Measurements from ENCODE around the gene LHFPL3. TPM values are rescaled to one million over a fixed set of nuclear protein-coding genes. Genes with fewer than 3 reads are reported as not detected.

LHFPL3 gene
- total RNA-seq, 1 experiment from 2014 or later: not detected

- no peaks in the 10 kb centered on the region for H3K9me3 ChIP-seq (ENCODE audit: control insufficient read depth in 1 of 2, insufficient read depth in 1 of 2, low read depth in 1 of 2, low read length in 2 of 2)
- ChIA-PET RAD21 (ENCODE audit: low non-redundant PET in 1 of 2, low total read pairs in 2 of 2, uncharacterized antibody in 2 of 2, unreplicated experiment in 2 of 2) (no interaction called here), POLR2A (no interaction called here), CTCF (no interaction called here)
- intact Hi-C loops (cut with micrococcal nuclease): no loop called here
- H3K27me3 ChIP-seq (ENCODE audit: insufficient read depth, low read length): peaks cover 80% of the 10 kb centered on the region
- no peak for TF ChIP-seq SIN3A (IDR thresholded peaks at IDR 0.05; ENCODE audit: low read depth)
- TF ChIP-seq FOSL1 (IDR thresholded peaks at IDR 0.05; ENCODE audit: low read depth): no peak
- TF ChIP-seq SRF (IDR thresholded peaks at IDR 0.05; ENCODE audit: low read depth): no peak
- TF ChIP-seq CBX3 (IDR thresholded peaks at IDR 0.05; ENCODE audit: low read depth): no peak
- TF ChIP-seq, protein P1, sequence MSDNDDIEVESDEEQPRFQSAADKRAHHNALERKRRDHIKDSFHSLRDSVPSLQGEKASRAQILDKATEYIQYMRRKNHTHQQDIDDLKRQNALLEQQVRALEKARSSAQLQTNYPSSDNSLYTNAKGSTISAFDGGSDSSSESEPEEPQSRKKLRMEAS (IDR thresholded peaks at IDR 0.05): no peak
- no peaks in the 10 kb centered on the region for H4K20me1 ChIP-seq (ENCODE audit: insufficient read depth)
- no peak overlapping the region for H3K4me3 ChIP-seq (replicated peaks in 1 of 2; ENCODE audit: low read depth in 1 of 2, low read length in 2 of 2)
- no peak overlapping the region for H3K4me2 ChIP-seq (ENCODE audit: low read length)
- no peaks in the 10 kb centered on the region for H3K9me2 ChIP-seq (ENCODE audit: insufficient read depth)
- H2AFZ ChIP-seq (ENCODE audit: low read depth, low read length, poor library complexity, severe bottlenecking): no peak overlapping the region
- H3K36me3 ChIP-seq (ENCODE audit: control insufficient read depth in 1 of 2, insufficient read depth in 2 of 2, low read length in 2 of 2): no peaks in the 10 kb centered on the region
- no peaks in the 10 kb centered on the region for H3K4me1 ChIP-seq (ENCODE audit: control insufficient read depth in 1 of 2, insufficient read depth in 2 of 2, low read length in 2 of 2)
- no peak overlapping the region for H3K27ac ChIP-seq (ENCODE audit: low read depth, low read length)
- H3K79me2 ChIP-seq (ENCODE audit: insufficient read depth, low read length): no peaks in the 10 kb centered on the region
- no peak for DNase-seq (ENCODE audit: low read depth, low spot score)
- ATAC-seq: no peak
- H3K9ac ChIP-seq (ENCODE audit: low read length): no peak overlapping the region
- no TSS peak for BruUV-seq (replicated peaks)
These were observed 471.9 kb downstream of the LHFPL3 start for GRCh38 chr7:104800307-104800706.

GRCh38 chr7:104801022-104801421 is 472.6 kb downstream of the LHFPL3 start:
- Histone ChIP-seq H3K27me3 (ENCODE audit: insufficient read depth, low read length) (peaks cover 80% of the 10 kb centered on the region), H3K9me2 (ENCODE audit: insufficient read depth) (no peaks in the 10 kb centered on the region), H2AFZ (ENCODE audit: low read depth, low read length, poor library complexity, severe bottlenecking) (no peak overlapping the region), H3K4me3 (replicated peaks in 1 of 2; ENCODE audit: low read depth in 1 of 2, low read length in 2 of 2) (no peak overlapping the region), H4K20me1 (ENCODE audit: insufficient read depth) (no peaks in the 10 kb centered on the region), H3K36me3 (ENCODE audit: control insufficient read depth in 1 of 2, insufficient read depth in 2 of 2, low read length in 2 of 2) (no peaks in the 10 kb centered on the region), H3K79me2 (ENCODE audit: insufficient read depth, low read length) (no peaks in the 10 kb centered on the region), H3K27ac (ENCODE audit: low read depth, low read length) (no peak overlapping the region), H3K4me2 (ENCODE audit: low read length) (no peak overlapping the region), H3K9me3 (ENCODE audit: control insufficient read depth in 1 of 2, insufficient read depth in 1 of 2, low read depth in 1 of 2, low read length in 2 of 2) (no peaks in the 10 kb centered on the region), H3K9ac (ENCODE audit: low read length) (no peak overlapping the region), H3K4me1 (ENCODE audit: control insufficient read depth in 1 of 2, insufficient read depth in 2 of 2, low read length in 2 of 2) (no peaks in the 10 kb centered on the region)
- no peak for DNase-seq (ENCODE audit: low read depth, low spot score)
- intact Hi-C loops (cut with micrococcal nuclease): no loop called here
- TF ChIP-seq JUND (IDR thresholded peaks at IDR 0.05) (no peak), ZFX (IDR thresholded peaks at IDR 0.05) (no peak), POLR2A (IDR thresholded peaks at IDR 0.05; ENCODE audit: borderline replicate concordance, extremely low read depth, insufficient read depth, insufficient read length) (no peak), ATF3 (IDR thresholded peaks at IDR 0.05) (no peak), POLR2AphosphoS5 (IDR thresholded peaks at IDR 0.05; ENCODE audit: low read depth, low read length) (no peak), SIN3A (IDR thresholded peaks at IDR 0.05; ENCODE audit: low read depth) (no peak), CTCF (IDR thresholded peaks at IDR 0.05 in 2 of 3, conservative IDR thresholded peaks at IDR 0.05 in 1 of 3; ENCODE audit: borderline replicate concordance in 1 of 3, insufficient read depth in 1 of 3, low read depth in 2 of 3, low read length in 2 of 3) (no peak), SRF (IDR thresholded peaks at IDR 0.05; ENCODE audit: low read depth) (no peak), ZNF274 (IDR thresholded peaks at IDR 0.05; ENCODE audit: low read depth, low read length) (no peak), RAD21 (IDR thresholded peaks at IDR 0.05; ENCODE audit: low read depth) (no peak), CEBPB (IDR thresholded peaks at IDR 0.05; ENCODE audit: low read depth) (no peak), ELF1 (IDR thresholded peaks at IDR 0.05; ENCODE audit: borderline replicate concordance, low read depth) (no peak), EGR1 (IDR thresholded peaks at IDR 0.05; ENCODE audit: low read depth) (no peak)
- TF ChIP-seq, protein P2, sequence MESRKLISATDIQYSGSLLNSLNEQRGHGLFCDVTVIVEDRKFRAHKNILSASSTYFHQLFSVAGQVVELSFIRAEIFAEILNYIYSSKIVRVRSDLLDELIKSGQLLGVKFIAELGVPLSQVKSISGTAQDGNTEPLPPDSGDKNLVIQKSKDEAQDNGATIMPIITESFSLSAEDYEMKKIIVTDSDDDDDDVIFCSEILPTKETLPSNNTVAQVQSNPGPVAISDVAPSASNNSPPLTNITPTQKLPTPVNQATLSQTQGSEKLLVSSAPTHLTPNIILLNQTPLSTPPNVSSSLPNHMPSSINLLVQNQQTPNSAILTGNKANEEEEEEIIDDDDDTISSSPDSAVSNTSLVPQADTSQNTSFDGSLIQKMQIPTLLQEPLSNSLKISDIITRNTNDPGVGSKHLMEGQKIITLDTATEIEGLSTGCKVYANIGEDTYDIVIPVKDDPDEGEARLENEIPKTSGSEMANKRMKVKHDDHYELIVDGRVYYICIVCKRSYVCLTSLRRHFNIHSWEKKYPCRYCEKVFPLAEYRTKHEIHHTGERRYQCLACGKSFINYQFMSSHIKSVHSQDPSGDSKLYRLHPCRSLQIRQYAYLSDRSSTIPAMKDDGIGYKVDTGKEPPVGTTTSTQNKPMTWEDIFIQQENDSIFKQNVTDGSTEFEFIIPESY (IDR thresholded peaks at IDR 0.05; ENCODE audit: extremely low read depth, insufficient replicate concordance, low read length): no peak
- no TSS peak for BruUV-seq (replicated peaks)
- no peak for ATAC-seq
- CTCF ChIA-PET: no interaction called here
- RAD21 ChIA-PET (ENCODE audit: low non-redundant PET in 1 of 2, low total read pairs in 2 of 2, uncharacterized antibody in 2 of 2, unreplicated experiment in 2 of 2): no interaction called here
- POLR2A ChIA-PET: no interaction called here
